A172 (cell line): Measurements from ENCODE around the gene ATP2B3. TPM values are rescaled to one million over a fixed set of nuclear protein-coding genes. Genes with fewer than 3 reads are reported as not detected.

Experiments used
- DNase-seq: peaks from one replicate; pipeline ENCODE4 v3.0.0-alpha.2; 2015; ENCODE audit warnings: low spot score
- total RNA-seq: library from RNA; depleted of rRNA; stranded (reverse); fragments of >200 nt; shearing (Covaris generic); gene quantifications from 2 replicates; pipeline ENCODE4 v1.2.3, GENCODE V29; 2014

Gene ATP2B3
- total RNA-seq, 1 experiment from 2014 or later: not detected

DNA sequence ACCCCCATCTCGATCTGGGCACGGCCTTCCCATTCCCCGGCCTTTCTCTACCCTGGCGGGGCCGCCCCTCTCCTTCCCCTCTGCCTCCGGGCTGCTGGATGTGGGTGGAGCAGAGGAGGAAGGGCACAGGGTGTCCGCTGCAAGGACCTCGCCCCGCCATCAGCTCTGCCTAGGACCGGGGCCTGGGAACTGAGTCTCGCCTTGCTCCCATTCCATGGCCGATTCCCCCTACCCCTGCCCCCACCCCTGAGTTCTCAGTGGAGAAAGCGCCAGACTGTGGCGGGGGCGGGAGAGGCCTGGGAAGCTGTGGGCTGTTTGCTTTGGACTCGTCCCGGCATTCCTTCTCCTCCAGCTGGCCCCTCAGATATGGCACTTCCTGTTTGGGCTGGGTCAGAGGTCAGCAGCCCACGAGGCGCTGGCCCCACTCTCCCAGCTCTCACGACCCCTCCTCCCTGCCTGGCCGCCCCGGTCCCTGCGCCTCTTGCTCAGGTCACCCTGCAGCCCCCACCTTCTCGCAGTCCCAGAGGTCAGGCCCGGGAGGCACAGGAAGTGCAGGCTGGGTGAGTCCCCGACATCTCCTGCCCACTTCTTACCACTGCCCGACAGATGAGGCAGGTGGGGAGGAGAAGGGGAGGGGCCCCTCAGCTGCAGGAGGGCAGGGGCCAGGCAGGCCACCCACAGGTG, 29.1 kb upstream of the ATP2B3 start:
- DNase-seq: no peak

DNA sequence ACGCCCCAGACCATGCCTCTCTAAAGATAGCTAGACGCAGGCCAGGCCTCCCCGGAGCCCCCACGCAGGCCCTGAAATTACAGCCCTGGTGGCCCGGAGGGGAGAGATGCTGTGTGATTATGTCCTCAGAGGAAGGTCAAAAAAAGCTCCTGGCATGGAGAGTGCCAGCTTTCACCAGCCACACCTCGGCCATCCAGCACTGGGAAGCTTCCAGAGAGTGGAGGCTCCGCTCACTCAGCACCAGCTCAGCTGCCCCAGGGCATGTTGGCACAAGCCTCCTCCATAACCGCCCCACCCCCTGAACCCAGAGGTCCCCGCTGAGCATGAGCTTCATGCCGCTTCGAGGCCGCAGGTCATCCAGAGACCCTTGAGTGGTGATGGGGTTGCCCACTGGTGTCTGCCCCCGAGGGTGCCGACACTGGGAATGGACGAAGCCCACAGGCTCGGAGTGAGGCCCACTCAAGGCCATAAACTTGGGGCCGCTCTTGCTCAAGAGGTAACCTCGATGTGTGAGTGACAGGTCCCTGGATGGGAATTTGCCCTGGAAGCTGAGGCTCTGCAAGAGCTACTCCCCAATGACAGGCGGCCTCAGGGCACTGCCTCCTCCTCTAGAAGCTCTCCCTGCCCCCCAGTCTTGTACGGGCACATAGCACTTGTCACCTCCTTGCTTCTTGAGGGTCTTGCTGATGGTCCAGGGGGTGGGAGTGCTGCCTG, 27.1 kb upstream of the ATP2B3 start:
- DNase-seq: no peak

DNA sequence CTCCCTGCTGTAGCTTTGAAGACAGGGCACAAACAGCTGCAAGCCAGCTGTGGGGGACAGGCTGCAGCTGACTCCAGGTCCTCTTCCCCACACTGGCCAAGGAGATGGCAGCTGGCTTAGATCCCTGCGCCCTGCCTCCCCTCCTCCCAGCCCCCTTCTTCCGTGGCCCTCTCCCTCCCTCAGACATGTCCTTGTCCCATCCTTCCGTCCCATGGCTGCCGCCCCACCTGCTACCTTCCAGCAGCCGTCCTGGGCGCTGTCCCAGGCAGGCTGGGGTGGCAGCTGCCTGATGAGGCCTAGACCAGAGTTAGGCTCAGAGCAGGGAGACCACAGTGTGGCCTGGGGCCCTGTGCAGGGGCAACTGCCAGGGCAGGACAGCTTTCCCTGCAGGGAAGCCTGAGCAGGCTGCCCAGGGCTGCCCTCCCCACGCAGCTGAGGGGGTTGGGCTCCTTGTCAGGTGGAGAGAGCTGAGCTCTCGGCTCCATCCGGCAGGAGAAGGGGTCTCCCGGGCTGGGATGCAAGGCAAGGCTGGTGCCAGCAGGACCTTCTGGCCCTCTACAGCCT, 26.0 kb upstream of the ATP2B3 start:
- no peak for DNase-seq

DNA sequence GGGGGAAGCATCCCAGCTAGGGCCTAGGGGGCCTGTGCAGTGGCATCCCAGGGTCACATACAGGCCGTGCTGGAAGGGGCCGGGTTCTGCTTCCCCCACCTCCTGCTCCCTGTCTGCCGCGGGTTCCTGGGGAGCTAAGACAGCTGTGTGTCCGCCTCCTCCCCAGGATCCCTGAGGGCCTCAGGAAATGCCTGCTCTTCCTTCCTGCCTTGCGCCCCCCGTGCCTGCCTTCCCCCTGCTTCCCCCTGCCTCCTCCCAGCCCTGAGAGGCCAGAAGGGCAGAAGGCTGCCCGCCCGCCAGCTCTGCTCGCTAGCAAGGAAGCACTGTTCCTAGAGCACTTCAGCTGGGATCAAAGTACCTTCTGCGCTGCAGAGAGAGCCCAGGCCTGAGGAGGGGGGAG, 25.5 kb upstream of the ATP2B3 start:
- no peak for DNase-seq

DNA sequence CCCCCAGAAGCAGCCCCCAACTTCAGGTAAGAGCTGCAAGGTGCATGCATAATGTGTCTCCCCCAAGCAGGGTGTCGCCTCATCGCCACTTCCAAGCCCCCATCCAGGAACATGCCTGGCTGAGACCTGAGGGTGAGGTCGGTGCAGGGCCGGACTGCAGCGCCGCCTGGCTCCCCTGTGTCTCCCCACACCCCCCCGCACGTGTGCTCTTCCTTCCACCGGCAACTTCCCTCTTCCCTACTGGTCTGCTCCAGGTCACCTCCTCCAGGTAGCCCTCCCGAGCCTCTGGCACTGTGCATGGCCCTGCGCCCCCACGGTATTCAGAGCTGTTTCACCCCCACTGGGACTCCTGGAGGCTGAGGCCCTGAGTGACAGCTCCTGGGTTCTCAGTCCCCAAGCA, 24.9 kb upstream of the ATP2B3 start:
- DNase-seq: no peak

DNA sequence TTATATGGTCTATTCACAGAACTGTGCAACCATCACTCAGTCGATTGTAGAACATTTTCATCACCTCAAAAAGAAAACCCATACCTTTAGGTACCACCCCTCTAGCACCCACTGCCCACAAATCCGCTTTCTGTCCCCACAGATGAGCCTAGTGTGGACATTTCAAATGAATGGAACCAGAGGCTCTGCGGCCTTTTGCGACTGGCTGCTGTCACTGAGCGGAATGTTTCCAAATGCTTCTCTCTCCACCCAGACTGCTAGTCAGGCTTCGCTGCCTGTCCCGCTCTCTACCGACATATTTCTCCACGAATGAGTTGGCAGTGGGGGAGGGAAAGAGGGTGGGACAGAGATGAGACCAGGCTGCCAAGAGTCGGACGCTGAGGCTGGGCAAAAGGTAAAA, 24.4 kb upstream of the ATP2B3 start:
- no peak for DNase-seq

DNA sequence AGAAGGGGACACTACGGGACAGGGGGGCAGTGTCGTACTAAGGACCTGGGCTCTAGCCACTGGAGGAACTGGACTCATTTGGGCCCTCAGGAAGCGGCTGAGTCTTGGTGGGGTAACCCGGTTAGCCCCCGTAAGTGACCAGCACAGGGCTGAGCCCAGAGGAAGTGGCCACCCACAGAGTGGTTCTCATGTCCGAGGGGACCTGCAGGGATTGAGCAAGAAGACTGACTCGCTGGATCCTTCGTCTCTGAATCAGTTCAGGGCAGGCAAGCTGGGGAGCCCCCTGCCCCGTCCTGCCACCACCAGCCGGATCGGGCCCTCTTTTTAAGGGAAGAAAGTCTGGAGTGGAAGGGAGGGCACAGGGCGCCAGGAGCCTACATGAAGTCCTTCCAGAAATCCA, 23.4 kb upstream of the ATP2B3 start:
- no peak for DNase-seq

DNA sequence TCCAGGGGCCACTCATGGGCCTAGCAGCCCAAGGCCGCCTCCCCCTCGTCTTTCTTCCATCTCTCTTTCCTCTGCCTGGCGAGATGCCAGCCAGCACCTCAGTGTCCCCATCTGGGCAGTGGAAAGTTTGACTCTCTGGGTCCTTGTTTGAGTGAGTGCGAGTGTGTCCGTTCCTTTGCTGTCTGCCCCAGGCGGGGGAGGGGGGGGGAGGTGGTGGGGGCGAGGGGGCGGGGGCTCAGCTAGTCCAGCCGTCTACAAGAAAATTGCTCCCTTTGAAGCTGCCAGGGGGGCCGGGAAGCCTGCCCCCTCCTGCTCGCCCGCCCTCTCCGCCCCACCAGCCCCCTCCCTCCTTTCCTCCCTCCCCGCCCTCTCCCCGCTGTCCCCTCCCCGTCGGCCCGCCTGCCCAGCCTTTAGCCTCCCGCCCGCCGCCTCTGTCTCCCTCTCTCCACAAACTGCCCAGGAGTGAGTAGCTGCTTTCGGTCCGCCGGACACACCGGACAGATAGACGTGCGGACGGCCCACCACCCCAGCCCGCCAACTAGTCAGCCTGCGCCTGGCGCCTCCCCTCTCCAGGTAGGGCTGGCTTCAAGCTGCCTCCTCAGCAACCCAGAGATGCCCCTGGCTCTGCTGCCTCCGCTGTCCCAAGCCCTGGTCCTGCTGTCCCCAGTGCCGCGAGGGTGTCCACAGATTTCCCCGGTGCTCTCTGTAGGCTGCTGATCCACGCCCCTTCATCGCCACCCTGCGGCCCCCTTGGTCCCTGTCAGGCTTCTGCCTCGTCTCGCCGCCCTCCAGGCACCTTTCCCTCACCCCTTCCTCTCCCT, 22.7 kb upstream of the ATP2B3 start, which contains the start of gene BGN:
TSS of gene BGN (plus strand) at position 440 of the 821 bp plus-strand sequence. CDS start 9,652 bp downstream, outside the sequence.
- DNase-seq: no peak

DNA sequence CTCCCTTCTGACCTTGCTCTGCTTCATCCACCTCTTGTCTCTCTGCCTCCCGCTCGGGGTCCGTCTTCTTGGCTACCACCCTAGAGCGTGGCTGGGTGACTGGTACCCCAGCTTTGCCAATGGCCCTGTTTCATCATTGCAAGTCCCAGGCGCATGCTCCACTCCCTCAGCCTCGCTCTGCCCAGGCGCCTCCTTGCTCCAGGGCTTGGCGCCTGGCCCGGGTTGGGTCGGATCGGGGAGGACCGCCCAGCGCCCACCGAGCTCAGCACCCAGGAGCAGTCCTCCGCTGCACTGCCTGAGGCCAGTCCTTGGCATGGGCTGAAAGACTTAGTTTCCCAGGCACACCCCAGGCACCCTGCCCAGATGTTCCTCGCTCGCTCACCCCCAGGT, 22.1 kb upstream of the ATP2B3 start:
- DNase-seq: no peak

DNA sequence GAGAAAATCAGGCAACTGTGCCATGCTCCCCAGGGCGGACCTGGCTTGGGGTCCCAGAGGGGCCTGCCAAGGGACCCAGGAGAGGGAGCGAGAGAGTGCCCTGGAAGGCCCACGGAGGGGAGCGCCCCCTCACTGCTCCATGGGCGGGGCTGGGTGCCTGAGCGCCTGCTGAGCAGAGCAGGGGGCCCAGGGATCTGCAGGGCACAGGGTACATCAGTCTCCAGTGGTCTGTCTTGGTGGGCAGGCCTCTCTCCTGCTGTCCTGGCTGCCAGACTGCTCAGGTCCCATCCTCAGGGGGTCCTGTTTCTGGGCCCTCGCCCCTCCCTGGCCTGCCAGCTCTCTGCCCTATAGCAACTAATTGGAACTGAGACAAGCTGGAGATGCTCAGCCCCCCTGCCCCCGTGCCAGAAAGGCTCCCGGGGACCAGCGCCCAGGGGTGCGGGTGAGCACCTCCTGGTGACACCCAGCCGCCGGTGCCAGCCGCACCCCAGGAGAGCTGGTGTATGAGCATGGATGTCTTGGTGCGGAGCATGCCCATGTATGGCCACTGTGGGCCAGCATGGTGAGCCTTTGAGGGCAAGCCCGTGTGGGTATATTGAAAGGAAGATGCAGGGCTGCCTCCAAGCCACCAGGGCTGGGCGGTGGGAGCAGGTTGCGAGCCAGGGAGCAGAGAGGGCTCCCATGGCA, 21.4 kb upstream of the ATP2B3 start:
- no peak for DNase-seq

DNA sequence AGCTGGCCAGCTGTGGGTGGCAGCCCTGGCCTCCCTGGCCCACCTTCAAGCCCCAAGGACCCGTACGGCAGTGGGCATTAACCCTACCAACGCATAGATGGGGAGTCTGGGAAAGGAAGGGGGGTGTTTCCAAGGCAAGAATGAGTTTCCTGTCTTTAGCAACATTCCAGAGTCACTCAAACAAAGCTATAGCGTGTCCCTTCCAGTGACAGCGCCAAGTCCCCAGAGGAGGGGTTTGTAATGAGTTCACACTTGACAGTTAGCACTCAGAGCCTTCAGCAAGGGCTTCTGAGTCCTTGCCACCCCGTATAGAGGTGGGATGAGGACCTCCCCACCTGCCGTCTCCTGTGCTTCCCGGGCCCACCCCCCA, 20.9 kb upstream of the ATP2B3 start:
- no peak for DNase-seq

DNA sequence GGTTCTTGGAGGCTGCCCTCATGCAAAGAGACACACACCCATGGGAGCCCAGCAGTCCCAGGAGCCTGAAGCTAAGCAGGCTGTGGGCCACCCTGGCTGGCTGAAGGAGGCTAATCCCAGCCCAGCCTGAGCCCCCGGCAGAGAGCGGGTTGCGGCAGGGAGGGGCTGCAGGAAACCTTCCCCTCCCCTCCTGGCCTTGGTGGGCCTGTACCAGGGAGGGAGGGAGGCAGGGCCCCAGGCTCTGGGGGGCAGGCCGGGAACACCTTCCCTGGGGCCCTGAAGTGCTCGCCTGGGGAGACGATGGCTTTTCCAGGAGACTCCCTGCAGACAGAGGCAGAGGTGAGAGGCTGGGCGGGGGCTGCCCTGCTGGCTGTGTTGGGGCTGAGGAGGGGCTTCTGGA, 19.0 kb upstream of the ATP2B3 start:
- no peak for DNase-seq

DNA sequence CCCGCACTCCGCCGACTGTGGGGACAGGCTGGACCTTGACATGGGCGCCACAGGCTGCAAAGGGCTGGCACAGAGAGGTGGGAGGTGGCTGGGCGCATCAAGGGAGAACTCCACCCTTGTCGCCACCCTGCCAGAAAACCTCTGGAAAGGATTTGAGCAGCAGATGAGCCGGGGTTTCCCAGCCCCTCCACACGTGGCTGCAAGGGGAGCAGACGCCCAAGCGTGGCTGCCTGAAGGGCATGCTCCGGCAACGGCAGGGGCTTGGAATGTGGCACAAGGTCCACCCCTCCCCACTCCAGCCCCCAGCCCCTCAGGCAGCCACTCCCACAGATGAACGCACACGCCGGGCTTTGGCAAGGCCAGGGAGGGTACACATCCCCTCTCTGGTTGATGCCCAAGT, 18.1 kb upstream of the ATP2B3 start:
- DNase-seq: no peak

DNA sequence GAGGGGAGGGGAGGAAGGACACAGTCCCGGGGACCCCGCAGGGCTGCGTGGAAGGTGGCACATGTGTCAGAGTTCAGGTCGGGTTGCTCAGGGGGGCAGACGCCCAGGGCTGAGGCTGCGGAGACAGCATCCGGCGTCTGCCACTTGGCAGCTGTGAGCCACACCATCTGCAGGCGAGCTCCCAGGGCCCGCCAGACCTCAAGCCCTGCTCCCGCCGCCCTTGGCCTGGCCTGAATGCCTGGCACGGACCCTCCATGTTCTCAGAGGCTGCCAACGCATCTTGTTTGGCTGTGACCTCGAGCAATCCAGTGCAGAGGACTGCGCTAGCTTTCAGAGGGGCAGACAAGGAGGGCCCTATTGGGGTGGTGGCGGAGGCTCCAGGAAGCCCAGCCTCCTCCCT, 17.6 kb upstream of the ATP2B3 start:
- no peak for DNase-seq

DNA sequence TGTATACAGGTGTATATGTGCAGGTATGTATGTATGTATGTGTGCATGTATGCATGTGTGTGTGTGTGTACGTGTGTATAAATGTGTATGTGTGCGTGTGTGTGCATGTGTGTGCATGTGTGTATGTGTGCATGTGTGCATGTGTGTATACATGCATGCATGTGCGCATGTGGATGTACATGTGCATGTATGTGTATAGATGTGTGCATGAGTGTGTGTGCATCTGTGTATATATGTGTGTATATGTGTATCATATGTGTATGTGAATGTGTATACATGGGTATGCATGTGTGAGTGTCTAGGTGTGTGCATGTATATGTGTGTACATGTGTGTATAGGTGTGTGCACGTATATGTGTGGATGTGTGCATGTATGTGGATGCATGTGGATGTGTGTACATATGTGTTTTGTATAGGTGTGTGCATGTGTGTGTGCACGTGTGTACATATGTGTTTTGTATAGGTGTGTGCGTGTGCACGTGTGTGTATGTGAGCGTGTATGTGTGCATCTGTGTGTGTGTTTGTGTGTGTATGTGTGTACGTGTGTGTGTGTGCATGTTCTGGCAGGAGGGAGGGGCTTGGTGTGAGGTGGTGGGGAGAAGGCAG, 16.7 kb upstream of the ATP2B3 start:
- no peak for DNase-seq

DNA sequence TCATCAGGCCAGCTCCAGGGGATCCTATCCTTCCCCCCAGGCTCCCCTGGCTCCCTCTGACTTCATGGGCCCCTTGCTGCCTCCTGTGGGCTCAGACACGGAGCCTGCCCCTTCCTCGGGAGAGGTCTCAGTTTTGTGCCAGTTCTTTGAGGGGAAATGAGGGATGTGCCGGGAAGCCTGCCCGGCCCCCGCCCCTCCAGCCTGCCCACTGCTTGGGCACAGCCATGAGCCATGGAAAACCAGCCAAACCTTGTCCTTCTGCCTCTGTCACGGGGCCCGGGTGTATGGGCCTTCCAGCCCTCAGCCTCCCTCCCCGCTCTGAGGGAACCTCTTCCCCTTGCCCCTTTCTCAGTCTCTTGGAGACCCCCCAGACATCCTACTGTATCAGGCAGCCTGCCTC, 15.9 kb upstream of the ATP2B3 start:
- DNase-seq: no peak

DNA sequence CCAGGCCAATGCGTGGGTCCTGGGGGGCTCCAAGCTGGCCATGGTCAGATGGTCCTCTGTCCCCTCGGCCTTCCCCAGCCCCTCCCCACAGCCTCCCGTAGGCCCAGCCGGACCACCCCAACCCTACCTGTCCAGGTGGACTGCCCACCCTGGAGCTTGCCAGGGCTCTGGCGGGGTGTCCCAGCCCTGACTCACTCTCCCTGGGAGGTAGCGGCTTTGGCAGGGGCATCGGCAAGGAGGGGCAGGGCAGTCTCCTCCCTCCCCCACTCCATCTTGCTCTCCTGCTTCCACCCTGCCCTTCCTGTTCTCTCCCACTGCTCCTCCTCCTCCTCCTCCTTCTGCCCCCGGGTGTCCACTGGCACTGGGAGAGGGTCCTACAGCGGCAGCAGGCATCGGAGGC, 15.3 kb upstream of the ATP2B3 start:
- no peak for DNase-seq

DNA sequence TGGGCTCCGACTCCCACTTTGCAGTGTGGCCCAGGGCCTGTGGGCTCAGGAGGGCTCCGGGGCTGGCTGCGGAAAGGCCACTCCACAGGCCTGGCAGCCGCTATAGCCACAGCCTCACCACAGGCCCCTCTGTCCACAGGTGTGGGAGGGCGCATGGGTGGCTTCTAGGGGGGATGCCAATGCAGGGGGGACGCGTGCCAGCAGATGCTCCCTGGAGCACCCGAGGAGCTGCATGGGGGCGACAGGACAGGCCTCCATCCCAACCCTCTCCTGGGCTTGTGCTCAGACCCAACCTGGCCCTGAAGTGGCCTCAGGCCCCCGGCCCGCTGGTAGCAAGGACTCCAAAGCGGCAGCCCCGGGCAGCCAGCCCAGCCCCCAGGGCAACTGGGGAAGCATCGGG, 14.6 kb upstream of the ATP2B3 start:
- DNase-seq: no peak

DNA sequence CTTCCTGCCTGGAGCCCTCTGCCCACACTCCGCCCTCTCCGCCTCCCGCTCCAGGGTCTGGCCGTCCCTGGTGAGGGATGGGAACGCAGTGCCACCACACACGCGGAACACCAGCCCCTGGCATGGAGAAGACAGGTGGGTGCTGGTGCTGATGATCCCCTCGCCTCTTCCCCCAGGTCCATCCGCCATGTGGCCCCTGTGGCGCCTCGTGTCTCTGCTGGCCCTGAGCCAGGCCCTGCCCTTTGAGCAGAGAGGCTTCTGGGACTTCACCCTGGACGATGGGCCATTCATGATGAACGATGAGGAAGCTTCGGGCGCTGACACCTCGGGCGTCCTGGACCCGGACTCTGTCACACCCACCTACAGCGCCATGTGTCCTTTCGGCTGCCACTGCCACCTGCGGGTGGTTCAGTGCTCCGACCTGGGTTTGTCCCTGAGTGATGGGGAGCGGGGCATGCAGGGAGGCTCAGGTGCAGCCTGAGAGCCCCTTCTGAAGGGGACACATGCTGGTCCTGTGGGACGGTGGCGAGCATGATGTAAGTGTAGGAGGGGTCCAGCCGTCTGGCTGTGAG, 12.9 kb upstream of the ATP2B3 start:
- no peak for DNase-seq

DNA sequence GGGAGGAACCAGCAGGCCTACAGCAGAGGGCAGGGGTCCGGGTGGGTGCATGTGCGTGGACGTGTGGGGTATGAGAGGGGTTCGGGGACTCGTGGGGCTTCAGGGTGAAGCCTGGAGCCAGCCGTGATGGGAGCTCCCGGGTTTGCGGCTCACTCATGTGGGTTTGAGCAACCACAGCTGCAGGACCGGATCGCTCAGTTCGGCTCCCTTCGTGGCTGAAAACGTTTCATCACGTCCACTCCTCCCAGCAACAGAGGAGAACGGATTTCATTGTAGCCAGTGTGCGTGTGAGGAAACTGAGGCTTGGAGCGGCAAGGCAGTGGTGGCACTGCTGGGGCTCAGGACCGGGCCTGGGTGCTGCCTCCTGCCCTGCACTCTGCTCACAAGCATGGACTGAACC, 12.1 kb upstream of the ATP2B3 start:
- DNase-seq: no peak
